Left ventricle myocardium inferior (tissue), 1 donor: Measurements from ENCODE around the gene PLXDC2. TPM values are rescaled to one million over a fixed set of nuclear protein-coding genes. Genes with fewer than 3 reads are reported as not detected.
"Not testable (repeated sequence)": the region's sequence is repeated elsewhere in the genome, so short reads cannot be mapped to it uniquely, and the experiment has no call there.

Source experiments
- DNase-seq: peaks from one replicate; pipeline ENCODE4 v3.0.0-alpha.2; 2020
- H3K27ac ChIP-seq: fragments of 200-600 bp; replicated peaks from 2 replicates; pipeline ENCODE4 v1.8.0; 2021
- H3K27me3 ChIP-seq: fragments of 200-600 bp; 2 replicates; pipeline ENCODE4 v1.8.0; 2021; ENCODE audit warnings: low read depth
- H3K36me3 ChIP-seq: fragments of 200-600 bp; 2 replicates; pipeline ENCODE4 v1.8.0; 2021
- H3K4me1 ChIP-seq: fragments of 200-600 bp; 2 replicates; pipeline ENCODE4 v1.8.0; 2021
- H3K4me3 ChIP-seq: fragments of 200-600 bp; 2 replicates; pipeline ENCODE4 v1.8.0; 2021; ENCODE audit warnings: mild to moderate bottlenecking, moderate library complexity
- H3K9me3 ChIP-seq: fragments of 200-600 bp; replicated peaks from 2 replicates; pipeline ENCODE4 v1.8.0; 2021
- intact Hi-C: fragments of 100-400 bp; cut with micrococcal nuclease; formaldehyde crosslinking; loops from one replicate; pipeline ENCODE4 v1.11.0; 2022
- total RNA-seq: library from RNA; stranded (reverse); fragmentation: NEBNext Ultra II Directional; extraction: Animal tissue kit (Norgen Biotek cat#: 25700); gene quantifications from one replicate; pipeline ENCODE4 v1.2.1, GENCODE V29; 2021
- TF ChIP-seq, protein P1 (sequence below): fragments of 200-600 bp; IDR thresholded peaks from 2 replicates; pipeline ENCODE4 v1.8.0; 2021; ENCODE audit warnings: antibody characterized with exemption, mild to moderate bottlenecking, borderline replicate concordance
- donor health status: DM: no; HTN: yes; CAD: no; lungs with severe emphysema.

Gene PLXDC2
- total RNA-seq, 1 donor from 2014 or later = 16.6 TPM

DNA sequence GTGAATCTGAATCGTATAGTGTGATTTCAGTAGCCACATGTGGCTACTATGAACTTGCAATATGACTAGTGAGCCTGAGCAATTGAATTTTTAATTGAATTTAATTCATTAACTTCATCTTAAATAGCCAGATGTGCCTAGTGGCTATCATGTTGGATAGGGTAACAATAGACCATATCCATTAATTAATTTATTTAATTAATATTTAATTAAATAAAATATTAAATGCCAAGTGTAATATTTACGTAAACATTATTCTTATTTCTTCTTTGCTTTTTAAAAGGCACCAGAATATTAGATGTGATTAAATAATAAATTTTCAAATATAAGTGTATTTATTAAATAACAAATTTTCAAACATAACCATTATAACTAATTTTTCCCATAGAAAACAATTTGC is 354.4 kb downstream of the PLXDC2 start:
- no peak for DNase-seq
- Histone ChIP-seq H3K27me3 (no peaks in the 10 kb centered on the region), H3K4me3 (no peak overlapping the region), H3K36me3 (no peaks in the 10 kb centered on the region), H3K4me1 (no peaks in the 10 kb centered on the region), H3K9me3 (no peaks in the 10 kb centered on the region), H3K27ac (no peak overlapping the region)
- intact Hi-C loops = no loop called here
- TF ChIP-seq, protein P1, sequence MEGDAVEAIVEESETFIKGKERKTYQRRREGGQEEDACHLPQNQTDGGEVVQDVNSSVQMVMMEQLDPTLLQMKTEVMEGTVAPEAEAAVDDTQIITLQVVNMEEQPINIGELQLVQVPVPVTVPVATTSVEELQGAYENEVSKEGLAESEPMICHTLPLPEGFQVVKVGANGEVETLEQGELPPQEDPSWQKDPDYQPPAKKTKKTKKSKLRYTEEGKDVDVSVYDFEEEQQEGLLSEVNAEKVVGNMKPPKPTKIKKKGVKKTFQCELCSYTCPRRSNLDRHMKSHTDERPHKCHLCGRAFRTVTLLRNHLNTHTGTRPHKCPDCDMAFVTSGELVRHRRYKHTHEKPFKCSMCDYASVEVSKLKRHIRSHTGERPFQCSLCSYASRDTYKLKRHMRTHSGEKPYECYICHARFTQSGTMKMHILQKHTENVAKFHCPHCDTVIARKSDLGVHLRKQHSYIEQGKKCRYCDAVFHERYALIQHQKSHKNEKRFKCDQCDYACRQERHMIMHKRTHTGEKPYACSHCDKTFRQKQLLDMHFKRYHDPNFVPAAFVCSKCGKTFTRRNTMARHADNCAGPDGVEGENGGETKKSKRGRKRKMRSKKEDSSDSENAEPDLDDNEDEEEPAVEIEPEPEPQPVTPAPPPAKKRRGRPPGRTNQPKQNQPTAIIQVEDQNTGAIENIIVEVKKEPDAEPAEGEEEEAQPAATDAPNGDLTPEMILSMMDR = no peak

DNA sequence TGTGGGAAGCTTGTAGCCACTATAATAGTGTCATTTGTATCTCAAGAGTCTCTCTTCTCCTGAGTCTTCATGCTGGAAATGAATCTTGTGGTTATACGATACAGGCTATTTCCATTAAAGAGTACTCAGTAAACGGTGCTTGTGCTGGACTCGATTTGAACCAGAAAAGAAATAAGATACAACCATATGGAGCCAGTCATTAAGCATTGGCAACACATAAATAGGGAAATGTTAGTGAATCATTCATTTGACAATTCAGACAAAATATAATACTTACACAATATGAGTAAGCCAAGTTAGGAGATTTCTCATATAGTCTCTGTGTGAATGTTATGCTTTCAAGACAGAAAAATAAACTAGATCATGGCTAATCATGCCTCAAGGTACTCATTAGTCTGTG is 356.8 kb downstream of the PLXDC2 start:
- Histone ChIP-seq H3K27ac (no peak overlapping the region), H3K9me3 (no peaks in the 10 kb centered on the region), H3K36me3 (peaks cover 4% of the 10 kb centered on the region), H3K4me3 (no peak overlapping the region), H3K27me3 (no peaks in the 10 kb centered on the region), H3K4me1 (no peaks in the 10 kb centered on the region)
- TF ChIP-seq, protein P1 = no peak
- no peak for DNase-seq
- intact Hi-C loops = no loop called here

DNA sequence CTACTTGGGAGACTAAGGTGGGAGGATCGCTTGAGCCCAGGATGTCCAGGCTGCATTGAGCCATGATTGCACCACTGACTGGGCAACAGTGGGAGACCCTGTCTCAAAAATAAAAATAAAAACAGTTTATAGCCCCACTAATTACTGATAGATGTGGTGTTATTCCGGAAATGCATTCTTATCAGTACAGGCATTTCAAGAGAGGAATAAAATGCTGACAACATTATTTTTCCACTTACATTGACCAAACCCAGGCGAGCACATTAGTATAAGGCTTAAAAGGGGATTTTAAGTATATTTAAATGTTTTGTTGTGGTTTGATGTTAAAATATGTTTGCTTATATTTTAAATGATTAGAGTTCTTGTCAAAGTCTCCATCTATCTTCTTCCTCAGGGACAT is 359.5 kb downstream of the PLXDC2 start:
- intact Hi-C loops = no loop called here
- H3K27me3 ChIP-seq = no peaks in the 10 kb centered on the region
- H3K4me1 ChIP-seq = no peaks in the 10 kb centered on the region
- no peaks in the 10 kb centered on the region for H3K9me3 ChIP-seq
- peaks cover 10% of the 10 kb centered on the region for H3K36me3 ChIP-seq
- H3K4me3 ChIP-seq = no peak overlapping the region
- H3K27ac ChIP-seq = no peak overlapping the region
- TF ChIP-seq, protein P1 = no peak
- no peak for DNase-seq

DNA sequence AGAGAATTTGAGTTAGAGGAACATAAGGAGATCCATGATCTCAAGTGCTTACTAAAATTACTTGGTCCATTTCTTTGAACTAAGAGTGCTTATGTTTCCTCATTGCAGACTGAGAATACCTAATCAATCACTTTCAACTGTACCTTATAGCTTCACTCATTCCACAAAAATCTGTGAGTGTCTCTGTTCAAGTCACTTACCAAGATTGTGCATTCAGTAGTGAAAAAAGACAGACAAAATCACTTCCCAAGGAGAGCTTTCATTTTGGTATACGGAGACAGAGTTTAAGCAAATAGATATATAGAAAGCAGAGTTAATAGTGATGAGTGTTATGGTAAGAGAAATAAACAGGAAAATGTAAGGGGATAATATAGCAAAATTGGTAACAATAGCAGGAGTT is 364.5 kb downstream of the PLXDC2 start:
- TF ChIP-seq, protein P1 = no peak
- Histone ChIP-seq H3K36me3 (peaks cover 10% of the 10 kb centered on the region), H3K9me3 (no peaks in the 10 kb centered on the region), H3K27me3 (no peaks in the 10 kb centered on the region), H3K4me3 (no peak overlapping the region), H3K4me1 (no peaks in the 10 kb centered on the region), H3K27ac (no peak overlapping the region)
- DNase-seq = no peak
- intact Hi-C loops = no loop called here

DNA sequence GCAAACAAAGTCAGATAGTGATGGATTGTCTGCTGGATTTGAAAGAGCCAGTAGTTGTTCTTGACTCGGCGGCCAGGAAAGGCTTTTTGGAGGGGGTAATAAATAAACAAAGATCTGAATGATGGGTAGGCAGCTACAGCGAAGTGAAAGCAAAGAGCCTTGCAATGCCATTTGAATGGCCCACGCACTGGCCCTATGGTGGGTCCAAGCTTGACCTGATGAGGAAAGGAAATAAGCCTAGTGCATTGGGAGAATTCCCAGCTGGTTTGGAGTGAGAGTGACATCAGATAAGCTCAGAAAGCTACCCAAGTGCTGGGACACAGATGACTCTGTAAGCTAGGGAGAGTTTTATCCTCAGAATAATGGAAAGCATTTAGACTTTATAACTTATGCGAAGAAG is 365.2 kb downstream of the PLXDC2 start:
- Histone ChIP-seq H3K36me3 (peaks cover 10% of the 10 kb centered on the region), H3K9me3 (no peaks in the 10 kb centered on the region), H3K27me3 (no peaks in the 10 kb centered on the region), H3K4me1 (no peaks in the 10 kb centered on the region), H3K27ac (no peak overlapping the region), H3K4me3 (no peak overlapping the region)
- TF ChIP-seq, protein P1 = no peak
- no peak for DNase-seq
- intact Hi-C loops = no loop called here

DNA sequence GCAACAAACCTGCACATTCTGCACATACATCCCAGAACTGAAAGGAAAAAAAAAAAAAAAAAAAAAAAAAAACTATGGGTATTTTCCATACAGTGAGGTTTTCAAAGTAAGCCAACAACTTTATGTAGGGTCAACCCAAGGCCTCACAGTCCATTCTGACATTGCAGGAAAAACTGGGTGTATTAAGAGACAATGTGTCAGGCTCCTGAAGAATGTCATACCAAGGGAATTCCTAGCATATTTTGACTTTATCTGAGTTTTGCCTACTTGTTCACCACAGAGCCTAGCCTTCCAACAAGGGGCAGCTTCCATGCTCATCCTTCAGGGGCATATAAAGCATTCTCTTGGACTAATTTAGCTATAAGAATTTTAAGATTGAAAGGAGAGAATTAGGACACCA is 368.9 kb downstream of the PLXDC2 start:
- Histone ChIP-seq H3K4me3 (no peak overlapping the region), H3K27me3 (no peaks in the 10 kb centered on the region), H3K4me1 (no peaks in the 10 kb centered on the region), H3K36me3 (peaks cover 7% of the 10 kb centered on the region), H3K9me3 (no peaks in the 10 kb centered on the region), H3K27ac (no peak overlapping the region)
- no peak for DNase-seq
- TF ChIP-seq, protein P1 = no peak
- intact Hi-C loops = no loop called here

DNA sequence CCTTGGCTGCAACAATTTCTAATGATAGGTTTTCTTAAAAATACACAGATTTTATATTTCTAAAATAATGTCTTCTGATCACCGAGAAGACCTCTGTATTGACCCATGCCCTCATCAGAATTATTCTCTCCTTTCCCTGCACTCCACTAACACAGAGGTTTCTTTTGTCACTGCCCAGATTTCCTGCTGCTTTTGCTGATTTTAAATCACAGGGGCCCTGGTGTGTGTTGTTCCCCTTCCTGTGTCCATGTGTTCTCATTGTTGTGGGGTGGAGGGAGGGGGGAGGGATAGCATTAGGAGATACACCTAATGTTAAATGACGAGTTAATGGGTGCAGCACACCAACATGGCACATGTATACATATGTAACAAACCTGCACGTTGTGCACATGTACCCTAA is 375.2 kb downstream of the PLXDC2 start:
- H3K36me3 ChIP-seq, intact Hi-C loops, H3K4me3 ChIP-seq, H3K9me3 ChIP-seq, H3K27me3 ChIP-seq, DNase-seq, H3K4me1 ChIP-seq, H3K27ac ChIP-seq: not testable (repeated sequence)
